D721Med (cell line): Measurements from ENCODE around the gene DMAC2.

Source experiments
- DNase-seq: peaks from one replicate; pipeline ENCODE4 v3.0.0; 2011; ENCODE audit warnings: low spot score; ENCODE audit not compliant: insufficient read length
- FAIRE-seq: peaks from 2 replicates; lab custom pipeline; 2011; peaks lifted over from hg19 to GRCh38; lab: Jason Lieb, UNC
- CTCF ChIP-seq: IDR thresholded peaks from 2 replicates; pipeline ENCODE4 v1.5.1; 2012; ENCODE audit warnings: mild to moderate bottlenecking, control low read depth; ENCODE audit not compliant: insufficient read depth; ENCODE audit errors: missing control alignments

DMAC2 gene

GRCh38 chr19:41405776-41406175 lies 33.9 kb downstream of the DMAC2 start:
- no peak for DNase-seq
- no peak for FAIRE-seq
- TF ChIP-seq CTCF = no peak

- FAIRE-seq (no peak), DNase-seq (no peak)
- no peak for TF ChIP-seq CTCF
Measured at GRCh38 chr19:41403181-41403970, 36.3 kb downstream of the DMAC2 start.

- no peak for TF ChIP-seq CTCF
- FAIRE-seq (no peak), DNase-seq (no peak)
Measured at GRCh38 chr19:41402010-41402409, 37.7 kb downstream of the DMAC2 start.

GRCh38 chr19:41401483-41401882 lies 38.2 kb downstream of the DMAC2 start:
- TF ChIP-seq CTCF = no peak
- DNase-seq (no peak), FAIRE-seq (no peak)

GRCh38 chr19:41399525-41399924 lies 40.2 kb downstream of the DMAC2 start:
- DNase-seq = no peak
- FAIRE-seq = no peak
- TF ChIP-seq CTCF = no peak

GRCh38 chr19:41399091-41399490 lies 40.6 kb downstream of the DMAC2 start:
- TF ChIP-seq CTCF = no peak
- no peak for DNase-seq
- no peak for FAIRE-seq

- no peak for FAIRE-seq
- no peak for DNase-seq
- TF ChIP-seq CTCF = no peak
Measured at GRCh38 chr19:41398598-41398997, 41.1 kb downstream of the DMAC2 start.
